ENCODE results near the gene CGGBP1. TPM values are rescaled to one million over a fixed set of nuclear protein-coding genes. Genes with fewer than 3 reads are reported as not detected.

Gene CGGBP1
- total RNA-seq, 1 donor from 2014 or later = 80.3 TPM

GRCh38 chr3:88005066-88005465 is 53.7 kb downstream of the CGGBP1 start:
- H3K4me3 Mint-ChIP-seq (ENCODE audit: unreplicated experiment) = no peak overlapping the region
- H3K36me3 Mint-ChIP-seq (ENCODE audit: unreplicated experiment) = no peaks in the 10 kb centered on the region
- H3K27me3 Mint-ChIP-seq (ENCODE audit: unreplicated experiment) = peaks cover 69% of the 10 kb centered on the region
- no peak overlapping the region for H3K27ac Mint-ChIP-seq (ENCODE audit: unreplicated experiment)
- no peaks in the 10 kb centered on the region for H3K9me3 Mint-ChIP-seq (ENCODE audit: unreplicated experiment)
- no peak for DNase-seq (ENCODE audit: extremely low spot score, unreplicated experiment)
- H3K4me1 Mint-ChIP-seq (ENCODE audit: unreplicated experiment) = peaks cover 1% of the 10 kb centered on the region
- TF ChIP-seq CTCF (IDR thresholded peaks at IDR 0.05) = peak; percentile 52

DNA sequence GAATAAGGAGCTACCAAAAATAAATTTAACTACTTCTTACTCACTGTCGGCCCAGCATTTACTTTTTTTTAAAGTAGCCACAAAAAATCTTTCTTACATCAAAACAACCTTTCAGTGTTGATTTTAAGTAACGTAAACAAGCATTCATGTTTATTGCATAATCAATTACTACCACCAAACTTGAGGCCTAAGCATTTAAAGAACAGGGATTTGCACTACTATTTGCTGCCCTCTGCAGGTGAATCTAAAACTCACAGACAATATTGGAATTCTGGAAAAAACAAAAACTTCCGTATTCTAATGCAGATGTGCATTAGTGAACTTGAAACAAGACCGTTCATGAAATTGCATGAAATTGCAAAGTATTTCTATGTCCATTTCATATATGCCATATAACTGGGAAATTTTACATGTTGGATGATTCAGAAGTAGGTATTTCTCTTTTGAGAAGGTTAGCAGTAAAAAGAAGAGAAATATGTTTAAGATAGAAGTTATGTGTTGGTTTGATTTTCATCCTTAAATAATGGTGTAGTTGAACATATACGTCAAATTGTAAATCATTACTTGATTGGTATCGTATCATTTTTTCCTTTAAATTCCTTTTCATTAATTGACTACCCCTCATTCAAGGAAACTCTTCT is 55.6 kb downstream of the CGGBP1 start:
- H3K4me3 Mint-ChIP-seq (ENCODE audit: unreplicated experiment) = no peak overlapping the region
- H3K27me3 Mint-ChIP-seq (ENCODE audit: unreplicated experiment) = peaks cover 72% of the 10 kb centered on the region
- no peaks in the 10 kb centered on the region for H3K9me3 Mint-ChIP-seq (ENCODE audit: unreplicated experiment)
- DNase-seq (ENCODE audit: extremely low spot score, unreplicated experiment) = no peak
- H3K4me1 Mint-ChIP-seq (ENCODE audit: unreplicated experiment) = peaks cover 1% of the 10 kb centered on the region
- no peaks in the 10 kb centered on the region for H3K36me3 Mint-ChIP-seq (ENCODE audit: unreplicated experiment)
- peak; percentile 79 for TF ChIP-seq CTCF (IDR thresholded peaks at IDR 0.05)
- H3K27ac Mint-ChIP-seq (ENCODE audit: unreplicated experiment) = no peak overlapping the region

GRCh38 chr3:88002448-88002847 is 56.4 kb downstream of the CGGBP1 start:
- Mint-ChIP-seq H3K27ac (ENCODE audit: unreplicated experiment) (no peak overlapping the region), H3K27me3 (ENCODE audit: unreplicated experiment) (peaks cover 74% of the 10 kb centered on the region), H3K36me3 (ENCODE audit: unreplicated experiment) (no peaks in the 10 kb centered on the region), H3K4me3 (ENCODE audit: unreplicated experiment) (no peak overlapping the region), H3K4me1 (ENCODE audit: unreplicated experiment) (peaks cover 1% of the 10 kb centered on the region), H3K9me3 (ENCODE audit: unreplicated experiment) (no peaks in the 10 kb centered on the region)
- no peak for DNase-seq (ENCODE audit: extremely low spot score, unreplicated experiment)
- TF ChIP-seq CTCF (IDR thresholded peaks at IDR 0.05) = no peak

Other genes with a start within 250 kb of the CGGBP1 start
- 10.7 and 13.4 TPM in 2 replicates for gene ZNF654, start 250 bp upstream of the CGGBP1 start, total RNA-seq
- 27.4 and 30.2 TPM in 2 replicates for gene C3orf38, start 91.0 kb upstream of the CGGBP1 start, total RNA-seq